ENCODE results near the gene GLUD1.
"Not testable (repeated sequence)": the region's sequence is repeated elsewhere in the genome, so short reads cannot be mapped to it uniquely, and the experiment has no call there.

Gene GLUD1

GRCh38 chr10:87045434-87045938 is 49.2 kb downstream of the GLUD1 start:
- TF ChIP-seq, protein P1, sequence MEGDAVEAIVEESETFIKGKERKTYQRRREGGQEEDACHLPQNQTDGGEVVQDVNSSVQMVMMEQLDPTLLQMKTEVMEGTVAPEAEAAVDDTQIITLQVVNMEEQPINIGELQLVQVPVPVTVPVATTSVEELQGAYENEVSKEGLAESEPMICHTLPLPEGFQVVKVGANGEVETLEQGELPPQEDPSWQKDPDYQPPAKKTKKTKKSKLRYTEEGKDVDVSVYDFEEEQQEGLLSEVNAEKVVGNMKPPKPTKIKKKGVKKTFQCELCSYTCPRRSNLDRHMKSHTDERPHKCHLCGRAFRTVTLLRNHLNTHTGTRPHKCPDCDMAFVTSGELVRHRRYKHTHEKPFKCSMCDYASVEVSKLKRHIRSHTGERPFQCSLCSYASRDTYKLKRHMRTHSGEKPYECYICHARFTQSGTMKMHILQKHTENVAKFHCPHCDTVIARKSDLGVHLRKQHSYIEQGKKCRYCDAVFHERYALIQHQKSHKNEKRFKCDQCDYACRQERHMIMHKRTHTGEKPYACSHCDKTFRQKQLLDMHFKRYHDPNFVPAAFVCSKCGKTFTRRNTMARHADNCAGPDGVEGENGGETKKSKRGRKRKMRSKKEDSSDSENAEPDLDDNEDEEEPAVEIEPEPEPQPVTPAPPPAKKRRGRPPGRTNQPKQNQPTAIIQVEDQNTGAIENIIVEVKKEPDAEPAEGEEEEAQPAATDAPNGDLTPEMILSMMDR (IDR thresholded peaks at IDR 0.05; ENCODE audit: low read depth, low read length, missing control alignments): no peak
- DNase-seq (ENCODE audit: extremely low read depth, low read depth): no peak
- no peak overlapping the region for H3K4me3 ChIP-seq (replicated peaks; ENCODE audit: low read depth, low read length)

DNA sequence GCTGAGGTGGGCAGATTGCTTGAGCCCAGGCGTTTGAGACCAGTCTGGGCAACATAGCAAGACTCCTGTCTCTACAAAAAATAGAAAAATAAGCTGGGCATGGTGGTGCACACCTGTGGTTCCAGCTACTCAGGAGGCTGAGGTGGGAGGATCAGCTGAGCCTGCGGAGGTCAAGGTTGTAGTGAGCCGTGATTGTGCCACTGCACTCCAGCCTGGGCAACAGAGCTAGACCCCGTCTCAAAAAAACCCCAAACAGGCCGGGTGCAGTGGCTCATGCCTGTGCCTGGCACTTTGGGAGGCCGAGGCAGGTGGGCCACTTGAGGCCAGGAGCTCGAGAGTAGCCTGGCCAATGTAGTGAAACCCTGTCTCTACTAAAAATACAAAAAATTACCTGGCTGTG is 51.1 kb downstream of the GLUD1 start:
- not testable (repeated sequence) for H3K4me3 ChIP-seq (replicated peaks; ENCODE audit: low read depth, low read length); DNase-seq (ENCODE audit: extremely low read depth, low read depth)

DNA sequence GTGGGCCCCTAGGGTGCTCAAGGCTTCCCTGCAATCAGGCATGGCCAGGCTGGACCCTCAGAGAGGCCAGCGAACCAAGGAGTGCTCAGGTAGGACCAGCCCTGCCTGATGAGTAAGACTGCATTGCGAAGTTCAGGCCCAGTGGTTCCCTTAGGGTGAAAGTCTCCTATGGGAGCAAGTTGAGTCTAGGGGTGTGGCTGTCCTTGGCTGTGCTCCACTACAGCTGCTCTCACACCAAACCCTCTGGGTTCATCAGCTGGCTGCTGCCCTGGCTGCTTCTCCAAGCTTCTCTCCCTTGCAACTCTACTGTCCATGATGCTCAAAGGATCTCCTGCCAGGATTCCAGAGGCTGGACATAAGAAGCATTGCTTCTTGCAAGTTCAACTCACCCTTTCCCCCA is 55.9 kb downstream of the GLUD1 start:
- TF ChIP-seq, protein P1 (IDR thresholded peaks at IDR 0.05; ENCODE audit: low read depth, low read length, missing control alignments): no peak
- DNase-seq (ENCODE audit: extremely low read depth, low read depth): no peak

DNA sequence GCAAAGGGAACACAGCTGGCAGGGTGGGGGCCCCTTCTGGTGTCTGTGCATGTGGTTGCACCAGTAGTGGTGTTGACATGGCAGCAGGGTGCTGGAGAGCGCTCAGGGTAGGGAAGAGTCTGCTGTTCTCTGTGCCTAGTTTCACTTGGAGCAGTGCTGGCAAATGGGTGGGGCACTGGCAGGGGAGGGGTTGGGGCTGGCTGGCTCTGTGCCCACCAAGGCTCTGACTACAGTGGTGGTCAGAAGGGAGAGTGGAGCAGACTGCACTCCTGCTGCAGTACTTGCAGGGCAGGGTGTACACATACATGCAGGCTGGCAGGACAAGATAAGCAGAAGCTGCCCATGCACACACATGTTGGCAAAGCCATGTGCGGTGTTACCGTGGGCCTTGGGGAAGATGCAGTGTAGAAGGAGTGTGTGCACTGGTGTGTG is 56.3 kb downstream of the GLUD1 start:
- no peak overlapping the region for H3K4me3 ChIP-seq (replicated peaks; ENCODE audit: low read depth, low read length)
- TF ChIP-seq, protein P1 (IDR thresholded peaks at IDR 0.05; ENCODE audit: low read depth, low read length, missing control alignments): no peak
- DNase-seq (ENCODE audit: extremely low read depth, low read depth): no peak

More for the DNA sequence above, 55.9 kb downstream of the GLUD1 start:
- H3K4me3 ChIP-seq (replicated peaks; ENCODE audit: low read depth, low read length): no peak overlapping the region

DNA sequence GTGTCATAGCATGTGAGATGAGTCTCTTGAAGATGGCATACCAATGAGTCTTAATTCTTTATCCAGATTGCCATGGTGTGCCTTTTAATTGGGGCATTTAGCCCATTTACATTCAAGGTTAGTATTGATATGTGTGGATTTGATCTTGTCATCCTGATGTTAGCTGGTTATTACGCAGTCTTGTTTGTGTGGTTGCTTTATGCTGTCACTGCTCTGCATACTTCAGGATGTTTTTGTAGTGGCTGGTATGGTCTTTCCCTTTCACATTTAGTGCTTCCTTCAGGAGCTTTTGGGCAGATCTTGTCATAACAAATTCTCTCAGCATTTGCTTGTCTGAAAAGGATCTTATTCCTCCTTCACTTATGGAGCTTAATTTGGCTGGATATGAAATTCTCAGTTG is 58.0 kb downstream of the GLUD1 start:
- no peak overlapping the region for H3K4me3 ChIP-seq (replicated peaks; ENCODE audit: low read depth, low read length)
- DNase-seq (ENCODE audit: extremely low read depth, low read depth): no peak
- TF ChIP-seq, protein P1 (IDR thresholded peaks at IDR 0.05; ENCODE audit: low read depth, low read length, missing control alignments): no peak

DNA sequence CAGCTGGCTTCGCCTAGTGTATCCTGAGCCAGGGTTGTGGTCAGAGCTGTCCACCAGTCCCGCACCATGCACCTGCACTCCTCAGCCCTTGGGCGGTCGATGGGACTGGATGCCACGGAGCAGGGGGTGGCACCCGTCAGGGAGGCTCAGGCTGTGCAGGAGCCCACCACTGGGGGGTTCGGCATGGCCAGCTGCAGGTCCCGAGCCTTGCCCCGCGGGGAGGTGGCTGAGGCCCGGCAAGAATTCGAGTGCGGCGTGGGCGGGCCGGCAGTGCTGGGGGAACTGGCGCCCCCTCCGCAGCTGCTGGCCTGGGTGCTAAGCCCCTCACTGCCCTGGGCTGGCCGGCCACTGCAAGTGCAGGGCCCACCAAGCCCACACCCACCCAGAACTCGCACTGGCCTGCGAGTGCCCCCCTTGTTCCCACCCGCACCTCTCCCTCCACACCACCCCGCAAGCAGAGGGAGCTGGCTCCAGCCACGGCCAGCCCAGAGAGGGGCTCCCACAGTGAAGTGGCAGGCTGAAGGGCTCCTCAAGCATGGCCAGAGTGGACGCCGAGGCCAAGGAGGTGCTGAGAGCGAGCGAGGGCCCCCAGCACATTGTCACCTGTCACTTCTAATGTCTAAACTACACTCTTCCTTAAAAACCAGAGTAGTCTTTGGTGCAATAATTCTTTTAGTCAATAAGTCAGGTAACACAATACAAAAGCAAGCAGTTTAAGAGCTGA is 63.6 kb downstream of the GLUD1 start:
- no peak for DNase-seq (ENCODE audit: extremely low read depth, low read depth)
- TF ChIP-seq, protein P1 (IDR thresholded peaks at IDR 0.05; ENCODE audit: low read depth, low read length, missing control alignments): no peak
- H3K4me3 ChIP-seq (replicated peaks; ENCODE audit: low read depth, low read length): no peak overlapping the region

GRCh38 chr10:87030419-87030818 is 64.2 kb downstream of the GLUD1 start:
- H3K4me3 ChIP-seq (replicated peaks; ENCODE audit: low read depth, low read length); DNase-seq (ENCODE audit: extremely low read depth, low read depth): not testable (repeated sequence)

DNA sequence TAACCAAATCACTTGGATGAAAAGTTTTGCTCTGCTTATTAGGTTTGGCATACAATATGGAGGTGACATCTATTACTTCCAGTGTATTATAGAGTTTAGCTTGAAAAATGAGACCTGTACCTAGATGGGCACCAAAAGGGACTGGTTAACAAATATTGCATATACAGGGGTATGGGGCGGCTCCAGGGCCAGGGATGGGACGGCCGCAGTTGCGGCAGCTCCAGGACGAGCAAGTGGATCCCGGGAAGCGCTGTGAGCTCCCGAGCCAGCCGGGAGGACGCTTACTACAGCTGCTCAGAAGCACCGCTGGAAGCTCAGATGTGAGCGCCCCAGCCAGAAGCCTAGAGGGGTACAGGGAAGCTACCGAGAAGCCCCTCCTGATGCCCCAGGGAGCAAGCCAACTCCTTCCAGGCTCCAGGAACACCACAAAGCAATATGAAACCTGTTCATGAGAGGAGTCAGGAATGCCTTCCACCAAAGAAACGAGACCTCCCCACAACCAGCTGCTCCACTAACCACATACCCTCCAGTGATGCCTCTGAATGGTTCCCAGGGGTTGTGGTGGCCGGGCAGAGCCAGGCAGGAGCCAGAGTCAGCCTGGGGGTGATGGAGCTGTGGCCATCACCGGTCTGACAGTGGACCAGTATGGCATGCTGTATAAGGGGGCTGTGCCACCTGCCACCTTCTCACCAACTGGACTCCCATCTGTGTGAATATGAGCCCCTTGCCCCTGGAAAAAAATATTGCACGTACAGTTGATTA is 67.7 kb downstream of the GLUD1 start:
- H3K4me3 ChIP-seq (replicated peaks; ENCODE audit: low read depth, low read length); DNase-seq (ENCODE audit: extremely low read depth, low read depth): not testable (repeated sequence)

- DNase-seq (ENCODE audit: extremely low read depth, low read depth): peak; percentile 26
- H3K4me3 ChIP-seq (replicated peaks; ENCODE audit: low read depth, low read length): not testable (repeated sequence)
Measured at GRCh38 chr10:87025285-87025958, 69.2 kb downstream of the GLUD1 start.

DNA sequence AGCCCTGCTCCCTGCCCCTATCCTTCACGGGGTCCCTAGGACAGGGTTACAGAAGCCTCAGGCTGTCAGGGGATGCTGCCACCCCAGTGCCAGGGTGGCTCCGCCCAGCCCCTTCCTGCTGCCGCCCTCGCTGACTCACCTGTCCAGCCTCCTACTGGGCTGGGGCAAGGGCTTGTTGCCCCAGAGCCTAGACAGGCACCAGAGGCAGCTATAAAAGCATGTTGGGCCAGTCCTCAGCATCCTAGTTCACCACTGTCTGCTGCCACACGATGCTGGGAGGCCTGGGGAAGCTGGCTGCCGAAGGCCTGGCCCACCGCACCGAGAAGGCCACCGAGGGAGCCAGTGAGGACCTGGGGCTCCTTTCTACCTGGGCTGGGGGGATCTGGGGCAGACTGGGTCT is 74.6 kb downstream of the GLUD1 start, which contains the start of gene FAM25A:
Gene FAM25A, plus strand, starts transcription at position 239 of the 400 bp plus-strand sequence. Its CDS starts 31 bp downstream, at position 270.
- H3K4me3 ChIP-seq (replicated peaks; ENCODE audit: low read depth, low read length); DNase-seq (ENCODE audit: extremely low read depth, low read depth): not testable (repeated sequence)

DNA sequence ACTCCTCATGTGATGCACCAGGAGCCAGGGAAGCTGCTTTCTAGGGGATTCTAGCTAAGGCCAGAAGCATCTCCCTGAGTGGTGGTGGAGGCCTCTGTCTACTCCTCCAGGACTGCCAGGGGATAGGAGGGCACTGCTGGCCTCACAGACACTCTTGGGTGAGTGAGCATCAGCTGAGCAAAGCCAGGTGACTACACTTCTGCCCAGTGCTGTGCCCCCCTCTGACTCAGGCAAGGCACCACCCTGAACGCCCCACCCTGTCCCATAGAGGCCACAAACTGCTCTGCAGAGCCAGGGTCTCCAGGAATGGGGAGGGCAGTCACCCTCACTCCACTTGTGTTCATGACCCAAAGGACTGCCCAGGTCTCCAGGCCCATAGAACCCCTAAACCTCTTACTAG is 75.1 kb downstream of the GLUD1 start:
- H3K4me3 ChIP-seq (replicated peaks; ENCODE audit: low read depth, low read length); DNase-seq (ENCODE audit: extremely low read depth, low read depth): not testable (repeated sequence)
